Measurements from ENCODE around the gene PSMC3.

PSMC3 gene

GRCh38 chr11:47437746-47438418 lies 11.6 kb upstream of the PSMC3 start:
- Histone ChIP-seq H3K27me3 (no peaks in the 10 kb centered on the region), H3K27ac (no peak overlapping the region), H3K9me3 (no peaks in the 10 kb centered on the region), H3K4me3 (ENCODE audit: low read depth in 1 of 2, low read length in 1 of 2) (no peak overlapping the region), H3K36me3 (no peaks in the 10 kb centered on the region), H3K4me1 (ENCODE audit: control insufficient read depth in 1 of 2, insufficient read depth in 1 of 2, low read depth in 1 of 2, low read length in 1 of 2) (no peaks in the 10 kb centered on the region)
- TF ChIP-seq CTCF (IDR thresholded peaks at IDR 0.05), result no peak

DNA sequence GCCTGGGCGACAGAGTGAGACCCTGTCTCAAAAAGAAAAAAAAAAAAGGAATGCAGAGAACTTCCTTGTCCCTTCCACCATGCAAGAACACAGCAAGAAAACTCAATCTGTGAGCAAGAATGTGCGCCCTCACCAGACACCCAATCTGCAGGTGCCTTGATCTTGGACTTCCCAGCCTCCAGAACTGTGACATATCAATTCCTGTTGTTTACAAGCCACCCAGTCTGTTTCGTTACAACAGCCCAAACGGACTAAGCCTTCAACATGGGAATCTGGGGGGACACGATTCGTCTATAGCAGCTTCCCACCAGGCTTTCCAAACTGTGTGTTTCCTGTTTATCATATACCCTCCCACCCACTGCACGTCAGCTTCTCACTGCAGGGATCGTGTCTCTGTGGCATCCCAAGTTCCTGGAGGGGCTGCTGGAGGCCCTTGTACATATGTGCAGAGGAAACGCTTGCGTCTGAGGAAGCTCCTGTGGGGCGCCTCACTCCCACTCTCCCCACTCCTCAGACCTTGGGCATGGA lies 11.0 kb upstream of the PSMC3 start:
- Histone ChIP-seq H3K27ac (no peak overlapping the region), H3K4me1 (ENCODE audit: control insufficient read depth in 1 of 2, insufficient read depth in 1 of 2, low read depth in 1 of 2, low read length in 1 of 2) (no peaks in the 10 kb centered on the region), H3K36me3 (no peaks in the 10 kb centered on the region), H3K27me3 (no peaks in the 10 kb centered on the region), H3K4me3 (ENCODE audit: low read depth in 1 of 2, low read length in 1 of 2) (no peak overlapping the region), H3K9me3 (no peaks in the 10 kb centered on the region)
- no peak for TF ChIP-seq CTCF (IDR thresholded peaks at IDR 0.05)

DNA sequence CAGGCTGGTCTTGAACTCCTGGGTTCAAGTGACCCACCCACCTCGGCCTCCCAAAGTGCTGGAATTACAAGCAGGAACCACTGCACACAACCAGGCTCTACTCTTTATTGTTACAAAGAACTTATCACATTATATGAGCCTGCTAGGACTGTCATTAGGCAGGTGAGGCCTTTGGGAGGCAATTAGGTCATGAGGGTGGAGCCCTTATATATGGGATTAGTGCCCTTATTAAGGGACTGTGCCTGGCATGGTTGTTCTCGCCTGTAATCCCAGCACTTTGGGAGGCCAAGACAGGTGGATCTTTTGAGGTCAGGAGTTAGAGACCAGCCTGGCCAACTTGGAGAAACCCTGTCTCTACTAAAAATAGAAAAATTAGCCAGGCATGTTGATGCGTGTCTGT lies 10.5 kb upstream of the PSMC3 start:
- no peak for TF ChIP-seq CTCF (IDR thresholded peaks at IDR 0.05)
- Histone ChIP-seq H3K27me3 (no peaks in the 10 kb centered on the region), H3K9me3 (no peaks in the 10 kb centered on the region), H3K4me3 (ENCODE audit: low read depth in 1 of 2, low read length in 1 of 2) (no peak overlapping the region), H3K4me1 (ENCODE audit: control insufficient read depth in 1 of 2, insufficient read depth in 1 of 2, low read depth in 1 of 2, low read length in 1 of 2) (no peaks in the 10 kb centered on the region), H3K36me3 (no peaks in the 10 kb centered on the region), H3K27ac (no peak overlapping the region)

DNA sequence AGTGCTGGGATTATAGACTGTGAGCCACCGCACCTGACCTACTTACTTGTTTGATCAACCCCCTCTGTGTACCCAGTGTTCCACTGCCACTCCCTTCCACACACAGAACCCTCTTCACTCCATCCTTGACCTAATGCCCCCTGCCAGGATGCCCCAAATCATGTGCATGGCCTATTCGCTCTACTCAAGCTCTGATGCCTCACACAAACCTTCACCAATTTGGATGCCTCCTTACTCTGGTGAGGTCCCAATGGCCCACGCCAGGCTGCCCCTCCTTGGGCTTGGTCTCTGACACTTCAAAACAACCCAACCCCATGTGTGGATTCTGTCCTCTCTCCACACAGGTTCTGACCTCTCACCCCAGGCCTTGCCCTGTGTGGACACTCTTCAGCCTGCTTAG lies 9.4 kb upstream of the PSMC3 start:
- Histone ChIP-seq H3K4me3 (ENCODE audit: low read depth in 1 of 2, low read length in 1 of 2) (no peak overlapping the region), H3K27me3 (no peaks in the 10 kb centered on the region), H3K27ac (no peak overlapping the region), H3K4me1 (ENCODE audit: control insufficient read depth in 1 of 2, insufficient read depth in 1 of 2, low read depth in 1 of 2, low read length in 1 of 2) (no peaks in the 10 kb centered on the region), H3K9me3 (no peaks in the 10 kb centered on the region), H3K36me3 (no peaks in the 10 kb centered on the region)
- no peak for TF ChIP-seq CTCF (IDR thresholded peaks at IDR 0.05)

DNA sequence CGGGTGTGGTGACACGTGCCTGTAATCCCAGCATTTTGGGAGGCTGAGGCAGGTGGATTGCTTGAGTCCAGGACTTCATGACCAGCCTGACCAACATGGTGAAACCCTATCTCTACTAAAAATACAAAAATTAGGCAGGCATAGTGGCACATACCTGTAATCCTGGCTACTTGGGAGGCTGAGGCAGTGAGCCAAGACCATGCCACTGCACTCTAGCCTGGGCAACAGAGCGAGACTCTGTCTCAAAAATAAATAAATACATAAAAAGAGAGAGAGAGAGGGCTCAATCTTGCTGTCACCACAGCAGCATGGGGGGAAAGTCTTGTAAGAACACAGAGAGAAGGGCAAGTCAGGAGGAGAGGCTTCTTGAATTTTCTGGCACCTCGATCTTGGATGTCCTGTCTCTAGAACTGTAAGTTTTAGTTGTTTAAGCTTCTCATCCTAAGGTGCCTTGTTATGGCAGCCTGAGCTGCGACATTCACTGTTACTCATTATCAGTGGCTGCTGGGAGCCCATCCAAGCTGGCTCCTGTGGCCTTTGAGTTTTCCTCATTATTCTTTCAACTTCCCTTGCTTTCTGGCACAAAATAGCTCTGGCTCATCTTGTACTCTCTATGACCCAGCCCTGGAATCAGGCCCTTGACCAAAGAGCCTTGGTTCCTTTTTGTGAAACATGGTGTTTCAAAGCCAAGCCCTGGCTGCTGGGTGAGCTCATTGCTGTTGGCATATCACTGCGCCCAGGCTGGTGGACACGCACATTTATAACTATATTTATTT lies 8.0 kb upstream of the PSMC3 start:
- Histone ChIP-seq H3K9me3 (no peaks in the 10 kb centered on the region), H3K4me1 (ENCODE audit: control insufficient read depth in 1 of 2, insufficient read depth in 1 of 2, low read depth in 1 of 2, low read length in 1 of 2) (no peaks in the 10 kb centered on the region), H3K36me3 (no peaks in the 10 kb centered on the region), H3K27ac (no peak overlapping the region), H3K4me3 (ENCODE audit: low read depth in 1 of 2, low read length in 1 of 2) (no peak overlapping the region), H3K27me3 (no peaks in the 10 kb centered on the region)
- TF ChIP-seq CTCF (IDR thresholded peaks at IDR 0.05), result no peak
